Superior temporal gyrus (tissue), 1 donor: ENCODE measurements around the gene RDH11.
"Not testable (repeated sequence)": the region's sequence is repeated elsewhere in the genome, so short reads cannot be mapped to it uniquely, and the experiment has no call there.

Source experiments
- DNase-seq: peaks from one replicate; pipeline ENCODE4 v3.0.0-alpha.2; 2016; ENCODE audit errors: extremely low spot score

The RDH11 gene, protein sequence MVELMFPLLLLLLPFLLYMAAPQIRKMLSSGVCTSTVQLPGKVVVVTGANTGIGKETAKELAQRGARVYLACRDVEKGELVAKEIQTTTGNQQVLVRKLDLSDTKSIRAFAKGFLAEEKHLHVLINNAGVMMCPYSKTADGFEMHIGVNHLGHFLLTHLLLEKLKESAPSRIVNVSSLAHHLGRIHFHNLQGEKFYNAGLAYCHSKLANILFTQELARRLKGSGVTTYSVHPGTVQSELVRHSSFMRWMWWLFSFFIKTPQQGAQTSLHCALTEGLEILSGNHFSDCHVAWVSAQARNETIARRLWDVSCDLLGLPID

DNA sequence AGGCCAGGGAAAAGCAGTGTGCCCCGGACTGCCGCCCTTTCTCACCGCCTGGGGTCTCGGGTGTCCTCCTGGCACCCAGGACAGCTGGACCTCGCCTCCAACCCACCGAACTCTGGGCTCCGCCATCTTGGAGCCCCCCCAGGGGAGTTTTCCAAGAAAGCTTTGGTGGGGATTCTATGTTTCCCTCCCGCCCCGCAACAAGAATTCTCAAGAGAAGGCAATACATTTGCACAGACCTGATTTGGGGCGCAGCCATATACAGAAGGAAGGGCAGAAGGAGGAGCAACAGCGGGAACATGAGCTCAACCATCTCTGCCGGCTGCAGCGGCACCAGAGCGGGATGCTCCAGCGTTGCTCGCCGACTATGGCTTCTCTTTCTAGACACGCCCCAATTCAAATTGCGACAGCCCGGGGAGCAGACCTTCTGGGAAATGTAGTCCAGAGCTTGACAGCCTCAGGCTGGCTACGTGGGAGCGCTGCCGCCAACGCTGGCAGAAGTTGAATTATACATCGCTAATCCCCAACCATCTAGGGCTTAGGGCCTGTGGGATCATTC is at the start of gene RDH11:
Gene RDH11 (minus strand): TSS at position 371 of the 556 bp plus-strand sequence. CDS start 61 bp downstream, at position 310.
- peak; percentile 92 for DNase-seq

DNA sequence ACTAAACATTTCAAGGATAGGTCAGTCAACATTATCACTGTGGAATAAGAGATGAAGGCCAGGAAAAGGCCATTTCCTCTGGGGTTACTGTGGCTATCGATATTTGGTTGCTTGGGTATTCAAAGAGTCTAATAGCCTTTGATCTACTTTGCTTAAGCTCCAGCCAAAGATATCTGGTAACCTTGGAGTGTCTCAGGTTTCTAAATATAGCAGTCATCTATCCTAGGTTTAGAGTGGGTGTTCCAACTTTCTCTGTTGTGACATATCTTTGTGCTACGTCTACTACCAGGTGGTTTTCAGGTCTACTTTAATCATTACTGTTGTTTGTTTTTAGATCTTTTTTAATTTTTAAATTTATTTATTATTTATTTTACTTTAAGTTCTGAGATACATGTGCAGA is 48.5 kb upstream of the RDH11 start:
- no peak for DNase-seq

DNA sequence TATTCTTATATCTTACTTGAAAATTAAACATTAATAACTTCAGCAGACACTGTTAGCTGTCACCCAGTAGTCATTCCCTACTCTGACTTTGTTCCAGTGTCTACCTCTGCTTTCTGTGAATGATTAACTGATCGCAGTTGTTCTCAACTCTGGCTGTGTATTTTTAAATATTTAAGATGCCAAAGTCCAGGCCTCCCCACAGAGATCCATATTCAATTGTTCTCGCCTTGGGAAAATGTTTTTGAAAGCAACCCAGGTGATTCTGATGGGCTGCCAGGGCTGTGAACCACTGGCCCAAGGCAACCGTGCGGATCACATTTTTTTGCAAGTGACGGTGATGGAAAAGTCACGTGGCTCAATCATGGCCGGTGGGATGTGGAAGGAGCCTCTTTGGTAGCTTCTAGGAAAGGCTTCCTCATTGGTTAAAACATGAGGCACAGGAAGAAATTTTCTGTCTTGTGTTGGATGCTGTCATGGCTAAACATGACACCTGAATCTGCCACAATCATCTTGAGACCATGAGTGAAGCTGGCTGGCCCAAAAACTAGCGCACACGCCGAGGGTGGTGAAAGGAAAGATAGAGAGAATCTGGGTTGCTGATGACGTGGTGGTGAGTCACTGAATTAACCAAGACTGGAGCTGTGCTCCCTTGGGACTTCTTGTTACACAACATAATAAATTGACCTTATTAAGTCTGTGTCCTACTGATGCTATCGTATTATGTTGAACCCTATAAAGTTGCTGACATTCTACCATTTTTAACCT is 43.4 kb upstream of the RDH11 start:
- DNase-seq, result no peak

DNA sequence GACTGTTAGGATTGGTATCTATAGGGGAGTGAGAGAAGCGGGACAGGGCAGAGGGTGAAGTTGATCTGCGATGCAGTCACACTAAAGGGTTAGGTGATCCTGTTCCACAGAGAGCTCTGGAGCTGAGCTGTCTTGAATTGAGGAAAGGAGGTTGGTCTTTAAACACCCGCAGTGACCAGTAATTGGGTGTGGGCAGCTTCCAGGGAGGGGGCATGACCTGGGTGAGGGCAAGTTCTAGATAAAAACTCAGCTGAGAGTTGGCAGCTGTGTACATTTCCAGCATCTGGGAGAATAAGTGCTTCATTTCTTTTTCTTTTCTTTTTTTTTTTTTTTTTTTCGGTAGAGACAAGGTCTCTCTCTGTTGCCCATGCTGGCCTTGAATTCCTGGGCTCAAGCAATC is 41.2 kb upstream of the RDH11 start:
- no peak for DNase-seq

DNA sequence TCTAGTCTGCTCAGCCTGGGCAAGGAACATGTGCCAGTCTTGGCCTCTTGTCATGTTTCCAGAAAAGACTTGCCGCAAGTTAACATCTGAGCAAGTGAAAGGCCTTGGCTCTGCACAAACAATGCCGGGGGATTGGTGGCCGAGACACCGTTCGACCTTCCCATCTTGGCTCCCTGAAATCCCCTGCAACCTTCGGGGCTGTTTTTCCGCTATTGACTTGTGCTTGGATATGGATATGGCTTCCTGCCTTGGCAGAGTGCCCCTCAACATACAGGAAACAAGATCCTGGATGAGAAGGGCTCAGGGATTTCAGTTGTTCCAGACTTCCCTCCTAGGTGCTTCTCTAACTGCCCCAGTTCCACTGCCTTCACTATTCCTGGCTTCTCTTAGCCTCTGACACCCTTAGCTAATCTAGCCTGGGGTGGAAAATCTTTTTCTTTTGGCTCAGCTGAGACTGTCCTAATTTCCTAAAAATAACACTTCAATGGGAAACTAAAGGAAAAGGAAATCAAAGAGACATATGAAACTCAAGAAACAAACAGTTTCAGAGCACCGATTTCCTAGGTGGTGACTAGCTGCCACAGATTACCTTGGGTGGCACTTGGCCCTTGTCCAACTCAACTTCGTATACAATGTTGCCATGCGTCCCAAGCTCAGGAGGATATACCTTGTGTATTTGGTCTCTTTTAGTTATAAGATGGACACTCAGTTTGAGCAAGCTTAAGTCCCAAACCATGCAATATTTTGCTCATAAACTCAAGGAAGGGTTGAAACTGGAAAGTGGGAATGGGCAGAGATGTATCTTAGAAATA is 40.0 kb upstream of the RDH11 start:
- DNase-seq, result no peak

DNA sequence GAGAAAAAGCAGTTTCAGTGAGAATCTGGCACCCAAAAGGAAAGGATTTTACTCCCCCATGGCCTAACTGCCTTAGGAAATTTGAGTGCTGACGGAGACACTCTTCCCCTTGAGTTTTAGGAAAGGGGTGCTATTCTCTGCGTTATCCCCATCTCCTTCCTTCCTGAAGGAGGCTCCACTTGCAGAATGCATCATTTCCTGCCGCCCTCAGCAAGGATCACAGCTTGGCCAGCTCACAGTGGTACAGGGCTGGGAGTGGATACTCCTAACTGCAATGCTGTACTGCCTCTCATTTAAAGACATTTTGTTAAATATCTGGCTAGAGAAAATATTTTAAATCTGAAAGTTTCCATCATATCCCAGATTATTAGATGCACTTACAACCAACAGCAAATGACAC is 39.1 kb upstream of the RDH11 start:
- no peak for DNase-seq

DNA sequence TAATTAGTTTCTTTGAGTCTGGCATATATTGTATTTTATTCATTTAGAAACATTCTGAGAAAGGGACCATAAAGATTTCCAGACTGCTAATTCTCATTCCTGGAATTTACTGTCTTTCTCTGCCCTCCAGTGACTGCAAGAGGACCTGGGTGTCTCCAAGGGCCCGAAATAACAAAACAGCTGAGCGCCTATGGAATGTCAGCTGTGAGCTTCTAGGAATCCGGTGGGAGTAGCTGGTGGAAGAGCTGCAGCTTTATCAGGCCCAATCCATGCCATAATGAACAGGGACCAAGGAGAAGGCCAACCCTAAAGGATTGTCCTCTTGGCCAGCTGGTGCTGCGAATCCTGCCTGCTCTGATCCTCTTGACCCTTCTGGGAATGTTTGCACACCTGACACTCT is 38.1 kb upstream of the RDH11 start:
- DNase-seq, result no peak

DNA sequence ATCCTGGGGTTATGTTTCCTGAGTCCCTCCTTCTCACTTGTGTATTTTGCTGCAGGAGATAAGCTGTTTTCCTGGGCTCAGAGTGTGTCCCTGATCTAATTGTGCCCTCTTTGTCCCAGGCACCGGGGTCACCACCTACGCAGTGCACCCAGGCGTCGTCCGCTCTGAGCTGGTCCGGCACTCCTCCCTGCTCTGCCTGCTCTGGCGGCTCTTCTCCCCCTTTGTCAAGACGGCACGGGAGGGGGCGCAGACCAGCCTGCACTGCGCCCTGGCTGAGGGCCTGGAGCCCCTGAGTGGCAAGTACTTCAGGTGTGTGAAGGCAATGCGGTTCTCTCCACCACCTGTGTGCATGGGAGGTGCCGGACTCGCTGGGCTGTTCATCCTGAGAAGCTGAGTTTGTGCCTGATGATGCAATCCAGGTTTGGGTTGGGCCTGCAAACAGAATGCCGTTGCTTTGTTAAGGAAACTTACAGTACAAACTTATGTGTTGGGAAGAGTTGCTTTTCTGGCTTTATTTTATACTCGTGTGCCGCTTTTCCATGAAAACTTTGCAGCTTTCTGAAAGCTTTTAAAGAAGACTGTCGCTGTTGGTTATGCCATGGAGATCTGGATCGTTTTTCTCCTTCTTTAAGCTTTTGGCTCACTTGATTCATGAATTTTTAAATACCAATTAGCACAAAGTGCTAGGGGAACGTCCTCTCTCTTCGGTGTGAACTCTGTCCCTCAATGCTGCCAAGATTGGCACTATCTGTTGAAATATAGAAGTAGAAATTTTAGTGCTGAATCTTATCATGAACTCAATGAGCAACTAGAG is 33.7 kb upstream of the RDH11 start:
- DNase-seq, result no peak

DNA sequence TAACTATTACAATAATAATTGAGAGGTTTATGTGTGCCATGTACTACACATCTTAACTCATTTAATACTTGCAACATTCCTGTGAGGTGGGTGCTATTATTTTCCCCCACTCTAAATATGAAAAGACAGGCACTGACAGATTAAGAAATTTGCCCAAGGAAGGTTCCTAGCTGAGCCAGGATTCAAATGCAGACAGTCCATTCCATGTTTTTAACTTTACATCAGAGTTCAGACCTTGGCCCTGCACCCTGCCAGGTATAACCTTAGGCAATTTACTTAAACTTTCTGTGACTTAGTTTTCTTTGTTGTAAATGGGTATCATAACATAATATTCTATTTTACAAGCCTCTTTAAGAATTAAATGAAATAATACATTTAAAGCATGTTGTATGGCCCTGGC is 32.7 kb upstream of the RDH11 start:
- DNase-seq, result no peak

DNA sequence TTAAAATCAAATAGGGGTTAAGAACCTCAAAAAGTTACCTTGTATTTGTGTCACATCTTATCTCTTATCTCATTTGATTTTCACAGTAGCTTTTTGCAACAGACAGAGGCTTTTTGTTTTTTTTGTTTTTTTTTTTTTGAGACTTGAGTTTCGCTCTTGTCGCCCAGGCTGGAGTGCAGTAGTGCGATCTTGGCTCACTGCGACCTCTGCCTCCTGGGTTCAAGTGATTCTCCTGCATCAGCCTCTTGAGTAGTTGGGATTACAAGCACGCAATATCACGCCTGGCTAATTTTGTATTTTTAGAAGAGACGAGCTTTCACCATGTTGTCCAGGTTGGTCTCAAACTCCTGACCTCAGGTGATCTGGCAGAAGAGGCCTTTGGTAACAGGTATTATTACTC is 31.8 kb upstream of the RDH11 start:
- DNase-seq, result no peak

DNA sequence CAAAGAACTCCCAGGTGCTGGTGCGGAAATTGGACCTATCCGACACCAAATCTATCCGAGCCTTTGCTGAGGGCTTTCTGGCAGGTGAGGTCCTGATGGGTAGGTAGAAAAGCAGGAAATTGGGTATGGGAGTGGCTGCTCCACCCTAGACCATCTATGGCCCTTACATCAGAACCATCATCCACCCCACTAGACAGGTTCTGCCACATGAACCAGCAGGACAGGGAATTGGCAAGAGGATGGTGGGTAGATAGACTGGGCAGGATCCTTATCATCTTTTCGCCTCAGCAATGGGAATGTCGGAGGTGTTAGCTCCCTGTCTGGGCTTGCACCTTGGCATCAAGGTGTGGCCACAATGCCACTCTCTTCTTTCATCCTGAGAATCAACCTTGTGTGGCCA is 29.6 kb upstream of the RDH11 start:
- DNase-seq, result no peak

DNA sequence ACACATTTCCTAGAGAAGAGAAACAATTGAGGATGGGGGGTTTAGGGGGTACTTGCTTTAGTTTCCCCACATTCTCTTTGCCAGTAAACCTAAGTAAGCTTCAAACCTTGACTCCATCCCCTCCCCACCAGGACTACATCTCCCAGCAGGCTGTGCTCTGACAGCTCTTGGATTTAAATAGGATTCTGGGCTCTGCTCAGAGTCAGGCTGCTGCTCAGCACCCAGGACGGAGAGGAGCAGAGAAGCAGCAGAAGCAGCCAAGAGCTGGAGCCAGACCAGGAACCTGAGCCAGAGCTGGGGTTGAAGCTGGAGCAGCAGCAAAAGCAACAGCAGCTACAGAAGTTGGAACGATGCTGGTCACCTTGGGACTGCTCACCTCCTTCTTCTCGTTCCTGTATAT is 26.7 kb upstream of the RDH11 start:
- DNase-seq, result peak; percentile 69

DNA sequence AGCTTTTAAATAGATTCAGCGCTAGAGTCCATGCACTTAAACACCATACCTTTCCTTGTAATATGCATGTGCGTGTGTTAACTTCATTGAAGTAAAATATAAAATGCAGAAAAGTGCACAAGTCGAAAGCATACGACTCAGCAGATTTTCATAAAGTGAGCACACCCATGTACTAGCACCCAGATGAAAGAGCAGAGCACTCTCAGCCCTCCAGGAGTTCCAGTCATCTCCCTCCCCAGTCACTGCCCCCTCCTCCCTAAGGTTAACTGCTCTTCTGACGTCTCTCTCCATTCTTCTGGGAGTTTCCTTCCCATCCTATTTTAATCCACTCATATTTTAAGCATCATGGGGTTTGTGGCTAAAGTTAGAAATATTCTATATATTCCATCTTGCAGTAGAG is 26.3 kb upstream of the RDH11 start:
- no peak for DNase-seq

DNA sequence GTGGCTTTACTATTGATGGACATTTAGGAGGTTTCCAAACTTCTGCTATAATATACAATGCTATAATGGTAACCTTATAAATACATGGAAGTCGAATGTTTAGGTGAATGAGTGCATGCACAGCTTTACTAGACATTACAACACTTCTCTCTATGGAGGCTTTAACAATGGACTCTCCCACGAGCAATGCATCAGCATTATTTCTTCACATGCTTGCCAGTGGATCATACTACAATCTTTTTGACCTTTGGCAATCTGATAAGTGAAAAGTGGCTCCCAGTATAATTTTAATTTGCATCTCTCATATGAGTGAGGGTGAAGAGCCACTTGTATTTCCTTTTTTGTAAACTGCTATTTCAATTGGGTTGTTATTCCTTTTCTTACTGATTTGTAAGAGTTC is 24.3 kb upstream of the RDH11 start:
- no peak for DNase-seq

DNA sequence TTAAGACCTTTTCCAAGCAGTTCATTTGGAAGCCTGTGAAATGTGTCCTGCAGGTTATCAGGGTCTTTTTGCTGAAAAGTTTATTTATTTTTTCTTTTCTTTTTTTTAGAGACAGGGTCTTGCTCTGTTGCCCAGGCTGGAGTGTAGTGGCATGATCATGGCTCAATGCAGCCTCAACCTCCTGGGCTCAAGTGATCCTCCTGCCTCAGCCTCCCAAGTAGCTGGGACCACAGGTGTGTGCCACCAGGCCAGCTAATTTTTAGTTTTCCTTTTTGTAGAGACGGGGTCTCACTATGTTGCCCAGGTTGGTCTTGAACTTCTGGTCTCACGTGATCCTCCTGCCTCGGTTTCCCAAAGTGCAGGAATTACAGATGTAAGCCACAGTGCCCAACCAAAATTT is 23.8 kb upstream of the RDH11 start:
- not testable (repeated sequence) for DNase-seq

DNA sequence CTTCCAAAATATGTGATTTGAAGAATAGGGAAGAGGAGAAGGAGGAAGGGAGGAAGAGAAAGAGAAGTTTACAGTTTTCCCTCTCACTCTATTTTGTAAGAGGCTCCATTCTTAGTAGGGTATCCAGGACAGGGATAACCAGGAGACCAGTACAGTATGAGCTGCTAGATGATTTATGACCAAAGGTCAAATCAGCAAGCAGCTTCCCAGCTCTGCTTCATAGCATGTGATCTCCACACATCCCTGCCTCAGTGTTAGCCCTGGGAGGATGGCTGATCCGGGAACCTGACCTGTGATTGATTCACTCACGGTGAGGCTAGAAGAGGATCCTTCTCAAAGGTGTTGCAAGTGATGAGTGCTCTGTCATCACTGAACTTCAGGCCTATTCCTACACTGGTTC is 22.7 kb upstream of the RDH11 start:
- DNase-seq, result no peak

DNA sequence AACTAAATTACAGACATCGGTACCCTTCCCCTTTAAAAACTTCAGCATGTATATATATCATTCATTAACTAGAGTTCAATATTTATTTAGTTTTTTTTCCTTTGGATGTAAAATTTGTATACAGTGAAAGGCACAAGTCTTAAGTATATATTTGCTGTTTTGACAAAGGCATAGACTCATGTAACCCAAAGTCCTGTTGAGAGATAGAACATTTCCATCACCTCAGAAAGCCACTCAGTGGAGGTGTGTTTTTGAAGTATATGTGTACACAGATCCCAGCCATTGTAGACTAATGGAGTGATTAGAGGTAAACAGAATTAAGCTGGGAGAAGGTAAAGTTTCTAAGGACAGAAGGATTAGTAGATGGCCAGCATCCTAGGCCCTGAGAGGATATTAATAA is 21.5 kb upstream of the RDH11 start:
- DNase-seq, result no peak

DNA sequence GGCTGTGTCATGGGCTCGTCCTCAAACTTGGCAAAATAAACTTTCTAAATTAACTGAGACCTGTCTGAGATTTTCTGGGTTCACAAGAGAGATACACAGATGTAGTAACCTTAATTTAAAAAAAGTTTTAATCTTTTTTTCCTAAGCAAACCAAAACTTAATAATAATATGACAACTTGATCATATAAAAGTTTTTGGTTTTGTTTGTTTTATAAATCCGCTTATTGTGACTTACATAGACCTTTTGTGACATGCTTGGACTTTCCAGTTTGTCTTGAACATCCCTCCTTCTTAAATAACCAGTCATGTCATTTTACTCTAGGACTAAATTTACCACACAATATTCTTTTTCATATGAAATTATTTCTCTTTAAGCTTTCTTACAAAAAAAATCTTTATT is 14.6 kb upstream of the RDH11 start:
- DNase-seq, result no peak

DNA sequence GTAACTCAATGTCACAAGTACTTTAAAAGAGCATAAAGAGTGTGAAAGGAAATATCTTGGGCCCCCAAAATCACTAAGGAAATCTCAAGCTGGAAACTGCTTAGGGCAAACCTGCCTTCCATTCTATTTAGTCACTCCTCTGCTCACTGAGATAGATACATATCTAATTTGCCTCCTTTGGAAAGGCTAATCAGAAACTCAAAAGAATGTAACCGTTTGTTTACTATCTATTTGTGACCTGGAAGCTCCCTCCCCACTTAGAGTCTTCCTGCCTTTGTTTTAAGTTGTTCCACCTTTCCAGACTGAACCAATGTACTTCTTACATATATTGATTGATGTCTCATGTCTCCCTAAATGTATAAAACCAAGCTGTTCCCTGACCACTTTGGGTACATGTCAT is 14.2 kb upstream of the RDH11 start:
- DNase-seq, result not testable (repeated sequence)

DNA sequence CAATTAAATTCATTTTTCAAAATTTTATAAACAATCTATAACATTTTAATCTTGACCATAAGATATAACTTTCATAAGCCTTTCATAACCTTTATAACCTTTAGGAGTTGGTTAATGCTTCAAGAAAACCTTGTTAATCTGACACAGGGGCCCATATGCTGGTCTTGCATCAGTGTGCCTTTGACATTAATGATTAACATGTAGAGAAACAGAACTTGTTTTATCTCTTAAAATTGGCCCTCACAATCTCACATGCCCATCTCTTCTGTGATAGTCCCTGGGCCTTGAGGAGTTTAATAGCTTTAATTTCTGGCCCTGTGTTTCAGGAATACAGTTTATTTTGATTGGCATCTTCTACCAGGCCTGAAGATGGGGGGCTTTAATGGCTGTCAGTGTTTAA is 13.8 kb upstream of the RDH11 start:
- not testable (repeated sequence) for DNase-seq

DNA sequence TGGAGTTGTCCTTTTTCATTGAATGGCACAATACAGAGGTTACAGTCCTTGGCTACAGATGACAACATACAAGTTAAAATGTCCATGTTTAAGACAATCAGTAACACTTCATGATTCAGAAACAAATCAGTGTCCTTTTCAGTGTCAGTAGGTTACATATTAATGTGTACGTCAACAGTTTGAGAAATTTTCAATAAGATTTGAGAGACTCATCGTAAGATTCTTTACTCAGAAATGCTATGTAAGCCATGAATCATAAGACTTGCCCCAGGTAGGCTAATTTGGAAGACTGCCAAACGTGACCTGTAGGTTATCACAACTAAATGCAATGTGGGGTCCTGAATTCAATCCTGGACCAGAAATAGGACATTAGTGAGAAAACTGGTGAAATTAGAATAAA is 9.6 kb upstream of the RDH11 start:
- no peak for DNase-seq
